ENCODE data around the gene CASP6.

GRCh38 chr4:109735566-109736365 is 32.5 kb upstream of the CASP6 start:
- TF ChIP-seq POLR2A (IDR thresholded peaks at IDR 0.05; ENCODE audit: low read length), result no peak
- TF ChIP-seq GATA1 (IDR thresholded peaks at IDR 0.05; ENCODE audit: low read depth, low read length), result no peak

All from erythroblast (primary cell).